Activated CD4-positive, alpha-beta T cell treated with anti-CD3 and anti-CD28 coated beads for 1 hour (primary cell): ENCODE measurements around the gene MMP7.

Experiments
- DNase-seq: peaks from one replicate; pipeline ENCODE4 v3.0.0-alpha.2; 2020

MMP7 gene

GRCh38 chr11:102530558-102530957 lies at the start of gene MMP7:
Gene MMP7 (minus strand): TSS chr11:102530747. CDS start chr11:102530700, 47 bp downstream.
- no peak for DNase-seq

DNA sequence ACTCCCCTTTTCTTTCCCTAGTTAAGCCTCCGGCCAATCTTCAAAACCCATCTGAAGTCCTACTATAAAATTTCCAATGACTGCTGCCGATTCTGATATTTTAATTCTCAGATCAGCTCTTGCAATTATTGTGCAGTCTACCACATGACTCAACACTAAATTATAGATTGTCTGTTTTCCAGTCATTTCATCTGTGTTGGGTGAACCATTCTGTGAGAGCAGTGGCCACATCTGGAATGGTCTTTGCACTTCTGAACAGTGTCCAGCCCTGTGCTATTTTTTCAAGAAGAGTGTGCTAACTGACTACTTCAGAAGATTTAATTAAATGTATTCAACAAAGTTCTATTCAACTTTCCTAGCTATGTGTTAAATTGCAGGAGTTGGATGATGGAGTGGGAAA lies 47.2 kb upstream of the MMP7 start:
- no peak for DNase-seq

- no peak for DNase-seq
Measured at GRCh38 chr11:102577182-102577581, 46.6 kb upstream of the MMP7 start.

DNA sequence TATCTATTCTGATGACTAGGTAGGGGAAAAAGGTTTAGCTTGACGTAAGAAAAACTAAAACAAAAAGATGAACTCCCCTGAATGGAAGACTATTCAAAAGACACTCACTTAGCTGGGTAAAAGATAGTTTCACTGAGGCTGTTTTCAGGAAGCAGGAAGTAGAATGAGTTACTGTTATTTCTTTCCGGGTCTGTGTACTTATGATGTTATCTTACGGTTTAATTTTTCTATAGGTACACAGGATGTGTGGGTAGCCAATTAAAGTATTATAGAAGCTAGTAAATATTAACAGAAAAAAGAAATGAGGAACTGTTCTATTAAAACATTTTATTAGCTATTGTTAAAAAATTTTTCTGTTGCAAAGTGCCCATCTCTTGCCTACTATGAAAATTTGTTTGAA lies 45.8 kb upstream of the MMP7 start:
- DNase-seq: no peak

DNA sequence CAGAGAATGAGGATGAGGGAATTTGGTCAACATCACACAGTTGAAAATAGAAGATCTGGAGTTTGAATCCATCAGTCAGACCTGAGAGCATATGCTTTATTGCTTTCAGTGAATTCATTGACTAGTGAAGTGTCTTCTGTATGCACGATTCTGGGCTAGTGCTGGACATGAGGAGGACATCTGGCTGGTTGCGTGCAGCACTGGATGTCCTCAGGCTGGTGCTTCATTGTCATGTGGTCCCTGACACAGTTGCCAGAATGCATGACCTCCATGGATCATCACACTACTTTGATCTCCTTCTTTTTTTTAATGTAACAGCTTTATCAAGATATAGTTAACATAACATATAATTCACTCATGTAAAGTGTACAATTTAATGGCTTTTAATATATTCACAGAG lies 44.5 kb upstream of the MMP7 start:
- no peak for DNase-seq

DNA sequence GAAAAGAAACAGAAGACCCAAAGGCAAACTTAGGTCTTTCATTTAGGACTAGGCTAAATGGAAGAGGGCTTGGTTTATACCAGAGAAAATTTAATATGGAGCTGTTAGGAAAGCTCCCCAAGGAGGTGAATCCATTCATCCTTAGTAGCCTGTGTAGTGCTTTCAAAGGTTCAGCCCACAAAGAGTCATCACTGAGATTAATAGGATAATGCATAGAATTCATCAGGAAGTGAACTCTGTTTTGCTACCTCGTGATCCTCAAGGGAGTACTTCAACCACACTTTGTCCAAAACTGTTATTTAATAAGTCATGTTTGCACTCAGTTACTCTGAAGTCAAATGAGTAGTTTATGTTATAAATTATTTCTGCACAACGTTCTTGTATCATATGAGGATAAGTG lies 43.3 kb upstream of the MMP7 start:
- no peak for DNase-seq

DNA sequence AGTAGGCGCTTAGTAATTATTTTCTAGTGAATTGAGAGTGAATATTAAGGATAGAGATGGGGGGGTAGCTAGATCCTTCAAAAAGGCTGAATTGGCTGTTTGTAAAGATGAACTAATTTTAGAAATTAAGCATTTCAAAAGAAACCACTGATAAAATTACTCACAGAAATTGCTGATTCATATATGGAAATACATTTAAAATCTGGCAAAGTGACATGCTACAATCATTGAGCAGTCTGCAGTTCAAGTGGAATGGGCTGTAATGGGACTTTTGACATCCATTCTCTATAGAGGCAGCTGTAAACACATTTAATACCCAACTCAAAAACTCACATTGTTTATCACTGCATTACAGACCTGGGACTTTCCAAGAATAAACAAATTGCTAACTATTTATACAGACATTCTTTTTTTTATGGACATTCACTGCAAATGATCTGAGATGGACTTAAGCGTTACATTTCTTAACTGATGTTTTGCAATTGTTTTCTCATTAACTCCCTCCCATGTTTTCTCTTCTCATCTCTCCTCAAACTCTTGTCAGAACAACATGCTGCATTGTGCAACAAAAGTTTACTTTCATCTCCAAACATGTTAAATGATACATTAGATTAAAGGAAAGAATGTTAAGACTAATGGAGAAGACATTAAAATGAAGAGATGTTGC lies 42.1 kb upstream of the MMP7 start:
- no peak for DNase-seq

DNA sequence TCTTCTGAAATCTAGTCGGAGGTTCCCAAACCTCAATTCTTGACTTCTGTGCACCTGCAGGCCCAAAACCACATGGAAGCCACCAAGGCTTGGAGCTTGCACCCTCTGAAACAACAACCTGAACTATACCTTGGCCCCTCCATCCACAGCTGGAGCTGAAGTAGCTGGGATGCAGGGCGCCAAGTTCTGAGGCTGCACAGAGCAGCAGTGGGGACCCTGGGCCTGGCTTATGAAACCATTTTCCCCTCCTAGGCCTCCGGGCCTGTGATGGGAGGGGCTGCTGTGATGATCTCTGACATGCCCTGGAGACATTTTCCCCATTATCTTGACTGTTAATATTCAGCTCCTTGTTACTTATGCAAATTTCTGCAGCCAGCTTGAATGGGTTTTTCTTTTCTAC lies 38.3 kb upstream of the MMP7 start:
- no peak for DNase-seq

GRCh38 chr11:102566112-102566511 lies 35.6 kb upstream of the MMP7 start:
- no peak for DNase-seq

DNA sequence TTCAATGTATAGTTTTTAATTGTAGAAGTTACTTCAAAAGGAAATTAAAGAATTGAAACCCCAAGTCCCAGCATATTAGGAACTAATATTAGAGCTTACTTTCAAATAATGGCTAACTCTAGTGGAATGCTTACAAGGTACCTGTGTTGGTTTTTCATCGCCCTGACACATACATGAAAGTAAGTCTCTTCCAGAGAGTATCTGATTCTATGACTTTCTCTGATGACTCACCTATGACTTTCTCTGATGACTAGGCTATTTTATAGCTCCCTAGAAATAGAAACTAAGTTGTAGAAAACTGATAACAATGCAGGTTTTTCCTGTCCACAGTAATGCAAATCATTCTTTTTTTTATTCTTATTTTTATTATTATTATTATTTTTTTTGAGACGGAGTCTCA lies 33.6 kb upstream of the MMP7 start:
- DNase-seq: no peak

DNA sequence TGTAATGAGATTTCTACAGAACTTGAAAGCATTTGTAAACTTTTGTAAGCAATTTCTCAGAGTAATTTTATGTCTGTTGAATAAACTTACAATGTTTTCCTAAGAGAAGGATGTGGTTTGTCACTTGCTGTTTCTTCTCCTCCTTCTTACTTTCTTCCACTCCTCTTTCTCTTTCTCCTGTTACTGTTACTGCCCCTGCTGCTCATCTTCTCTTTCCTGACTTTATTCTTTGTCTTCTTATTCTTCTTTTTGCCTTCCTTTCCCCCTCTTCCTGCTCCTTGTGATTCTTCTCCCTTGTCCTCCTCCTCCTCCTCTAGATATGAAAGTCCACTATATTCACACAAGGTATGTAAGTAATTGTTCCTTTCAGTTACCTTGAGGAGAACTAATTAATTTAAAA lies 31.1 kb upstream of the MMP7 start:
- no peak for DNase-seq

DNA sequence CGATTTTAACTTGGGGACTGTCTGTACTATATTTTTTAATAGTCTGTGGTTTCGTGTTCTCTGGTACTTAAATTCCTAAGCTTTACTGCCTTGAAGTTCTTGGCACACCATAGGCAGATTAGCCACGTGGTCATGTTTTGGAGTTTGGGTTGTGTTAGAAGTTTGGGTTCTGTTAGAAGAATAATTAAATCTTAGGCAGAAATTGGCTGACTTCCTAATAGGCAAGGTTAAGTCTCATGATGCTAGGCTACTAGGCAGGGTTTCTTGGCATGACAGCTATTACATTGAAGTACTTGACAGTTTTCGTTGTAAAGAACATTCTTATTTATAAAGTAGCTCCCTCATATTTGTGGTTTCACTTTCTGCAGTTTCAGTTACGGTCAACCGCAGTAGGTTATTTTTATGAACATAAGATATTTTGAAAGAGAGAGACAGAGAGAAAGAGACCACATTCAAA lies 30.0 kb upstream of the MMP7 start:
- no peak for DNase-seq

DNA sequence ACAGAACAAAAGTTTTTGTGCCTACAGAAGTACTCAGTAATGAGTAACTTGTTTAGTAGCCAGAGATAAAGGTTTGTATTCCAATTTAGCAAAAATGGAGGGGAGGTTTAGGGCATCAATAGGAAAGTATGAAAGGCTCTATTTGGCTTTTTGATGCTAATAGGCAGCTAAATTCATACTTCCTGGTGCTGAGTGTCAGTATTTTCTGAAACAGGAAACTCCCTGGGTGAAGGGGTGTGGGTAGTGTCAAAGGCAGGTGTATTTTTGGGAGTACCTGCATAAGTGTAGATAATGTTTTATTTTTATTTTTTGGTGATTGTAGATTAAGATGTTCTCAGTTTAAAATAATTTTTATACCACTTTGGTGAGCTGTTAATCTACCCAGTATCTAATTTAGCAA lies 29.3 kb upstream of the MMP7 start:
- no peak for DNase-seq

GRCh38 chr11:102555091-102555490 lies 24.5 kb upstream of the MMP7 start:
- no peak for DNase-seq

DNA sequence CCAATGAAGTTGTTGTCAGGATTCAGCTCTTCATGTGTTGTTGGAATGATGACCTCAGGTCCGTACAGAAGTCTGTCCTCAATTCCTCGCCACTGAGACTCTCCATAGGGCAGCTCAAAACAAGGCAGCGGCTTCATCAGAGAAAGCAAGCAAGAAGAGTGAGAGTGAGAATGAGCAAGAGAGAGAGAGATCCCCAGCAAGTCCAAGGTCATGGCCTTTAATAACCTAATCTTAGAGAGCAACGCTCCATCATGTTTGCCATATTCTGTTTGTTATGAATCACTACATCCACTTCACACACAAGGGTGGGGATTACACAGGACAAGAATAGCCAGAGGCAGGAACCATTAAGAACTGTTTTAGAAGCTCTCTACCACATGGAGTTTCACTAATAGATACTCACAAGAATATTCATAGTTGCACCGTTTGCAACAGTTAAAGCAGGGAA lies 23.3 kb upstream of the MMP7 start:
- no peak for DNase-seq

- no peak for DNase-seq
Measured at GRCh38 chr11:102552447-102553194, 22.1 kb upstream of the MMP7 start.

DNA sequence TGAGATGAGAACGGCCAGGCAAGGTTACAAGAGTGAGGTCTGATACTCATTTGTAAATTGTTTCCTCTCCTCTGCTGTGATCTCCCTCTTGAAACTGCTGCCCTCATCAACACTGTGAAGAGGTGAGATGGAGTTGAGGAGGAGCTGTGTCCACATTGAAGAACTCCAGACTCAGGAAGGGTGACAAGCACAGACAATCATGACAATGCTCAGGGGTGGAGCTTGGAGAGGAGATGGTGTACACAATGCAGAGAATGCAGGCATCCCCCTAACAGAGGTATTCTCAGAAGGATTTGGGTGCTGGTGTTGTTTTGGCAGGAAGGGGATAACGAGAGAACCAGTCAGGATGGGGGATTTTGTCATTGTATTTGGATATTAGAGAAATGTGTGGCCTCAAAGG lies 21.5 kb upstream of the MMP7 start:
- no peak for DNase-seq

- no peak for DNase-seq
Measured at GRCh38 chr11:102551169-102551781, 20.7 kb upstream of the MMP7 start.

DNA sequence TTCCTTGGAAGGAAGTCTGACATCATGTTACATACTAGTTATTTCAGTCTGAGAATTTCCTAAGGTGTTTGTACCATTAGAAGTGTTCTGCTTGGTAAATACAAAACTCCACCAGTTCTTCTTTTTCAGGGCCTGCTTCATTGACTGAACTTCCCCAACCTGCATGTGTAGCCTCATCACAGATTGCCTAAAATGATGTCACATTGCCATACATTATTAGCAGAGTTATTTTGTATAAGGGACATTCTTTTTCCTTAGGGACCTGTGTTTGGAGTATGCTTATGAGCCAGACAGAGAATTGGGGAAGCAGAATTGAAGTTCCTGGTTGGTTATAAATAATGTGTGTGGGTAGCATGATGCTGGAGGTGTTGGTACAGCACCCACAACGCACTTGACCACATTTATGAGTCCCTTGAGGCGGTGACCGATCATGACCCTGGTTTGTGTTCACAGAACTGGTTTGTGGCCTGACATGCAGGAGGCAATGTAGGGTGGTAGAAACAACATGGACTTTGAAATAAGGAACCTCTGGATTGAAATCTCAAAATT lies 16.4 kb upstream of the MMP7 start:
- no peak for DNase-seq

DNA sequence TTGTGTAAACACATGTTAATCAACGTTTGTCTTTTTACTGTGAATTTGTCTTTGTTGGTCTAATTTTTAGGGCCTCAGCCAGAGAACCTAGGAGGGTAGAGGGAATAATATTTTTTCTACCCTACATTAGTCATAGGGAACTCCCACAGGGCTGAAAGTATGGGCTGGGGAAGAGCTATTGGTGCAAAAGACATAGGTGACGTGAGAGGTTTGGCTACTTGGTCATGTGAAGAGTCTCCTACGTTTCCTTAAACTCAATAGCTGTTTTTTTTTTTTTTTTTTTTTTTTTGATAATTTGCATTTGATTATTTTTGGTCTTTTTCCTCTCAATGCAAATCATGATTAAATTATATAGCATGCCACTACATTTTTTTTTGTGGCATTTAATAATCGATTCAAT lies 15.9 kb upstream of the MMP7 start:
- DNase-seq: no peak

DNA sequence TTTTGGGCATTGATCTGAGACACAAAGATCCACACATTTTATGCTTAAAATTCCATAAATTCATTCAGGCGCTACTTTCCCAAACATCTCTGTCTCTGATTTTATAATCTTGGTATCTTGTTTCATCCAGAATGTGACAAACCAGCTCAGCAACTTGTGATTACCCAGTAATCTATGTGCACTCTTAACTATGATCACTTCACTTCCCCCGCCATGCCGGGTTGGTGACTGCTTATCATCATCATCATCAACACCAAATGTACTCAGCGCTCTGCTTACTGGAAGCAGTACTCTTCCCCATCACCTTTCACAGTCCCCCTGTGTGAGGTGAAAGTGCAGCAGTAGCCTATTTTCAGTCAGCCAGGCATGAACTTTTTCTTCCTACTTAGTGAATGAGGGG lies 15.2 kb upstream of the MMP7 start:
- DNase-seq: no peak

GRCh38 chr11:102544594-102544993 lies 14.0 kb upstream of the MMP7 start:
- DNase-seq: no peak

- no peak for DNase-seq
Measured at GRCh38 chr11:102539567-102539966, 9.0 kb upstream of the MMP7 start.

DNA sequence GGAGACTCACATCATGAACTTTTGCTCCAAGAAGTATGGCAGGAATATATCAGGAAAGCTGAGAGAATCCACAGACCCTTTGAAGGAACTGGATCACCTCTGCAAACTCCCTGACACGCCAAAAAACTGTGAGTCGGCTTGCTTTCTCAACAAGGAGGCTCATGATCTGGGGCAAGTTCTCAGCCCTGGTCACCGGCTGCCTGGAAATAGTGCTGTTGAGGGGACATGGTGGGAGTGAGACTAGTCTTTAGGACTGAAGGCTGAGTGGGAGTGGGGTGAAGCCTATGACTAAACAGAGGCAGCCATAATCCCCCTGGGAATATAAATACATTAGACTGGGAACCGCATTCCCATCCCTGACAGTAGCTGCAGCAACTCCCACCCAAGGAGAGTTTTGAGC lies 8.4 kb upstream of the MMP7 start:
- DNase-seq: no peak
